Measurements from ENCODE around the gene VWA1.
"Not testable (repeated sequence)": the region's sequence is repeated elsewhere in the genome, so short reads cannot be mapped to it uniquely, and the experiment has no call there.

The VWA1 gene

DNA sequence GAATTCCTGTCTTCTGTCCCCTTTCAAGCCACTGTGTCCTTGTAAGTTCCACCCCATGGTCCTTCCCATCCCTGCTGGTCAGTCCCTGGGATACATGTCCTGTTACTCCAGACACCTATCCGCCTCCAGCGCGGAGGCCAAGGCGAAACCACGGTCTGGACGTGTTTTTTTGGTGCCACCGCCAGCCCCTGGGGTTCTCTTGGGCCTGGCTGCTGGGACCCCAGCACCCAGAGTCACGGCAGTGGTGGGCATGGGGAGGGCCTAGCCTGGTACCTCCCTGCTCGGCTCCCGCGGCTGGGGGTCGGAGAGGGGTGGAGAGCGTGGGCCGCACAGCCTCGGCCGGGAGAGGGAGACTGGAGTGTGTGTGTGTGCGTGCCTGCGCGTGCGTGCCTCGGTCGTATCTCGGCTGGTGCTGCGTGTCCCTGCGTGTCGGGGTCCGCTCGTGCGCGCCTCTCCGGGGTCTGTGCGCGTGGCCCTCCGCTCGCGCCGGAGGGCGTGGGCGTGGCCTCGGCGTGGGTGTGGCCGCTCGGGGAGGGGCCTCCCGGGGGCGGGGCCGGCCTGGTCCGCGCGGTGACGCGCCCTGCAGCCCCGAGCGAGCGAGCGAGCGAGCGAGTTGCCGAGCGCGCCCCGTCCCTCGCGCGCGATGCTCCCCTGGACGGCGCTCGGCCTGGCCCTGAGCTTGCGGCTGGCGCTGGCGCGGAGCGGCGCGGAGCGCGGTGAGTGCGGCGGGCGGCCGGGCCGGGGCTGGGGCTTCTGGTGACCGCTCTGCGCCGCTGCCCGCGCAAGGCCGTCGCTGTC is at the start of gene VWA1:
Gene VWA1 (plus strand): TSS at position 585 of the 798 bp plus-strand sequence. CDS start 59 bp downstream, at position 644.
- DNase-seq = peak; percentile 75

DNA sequence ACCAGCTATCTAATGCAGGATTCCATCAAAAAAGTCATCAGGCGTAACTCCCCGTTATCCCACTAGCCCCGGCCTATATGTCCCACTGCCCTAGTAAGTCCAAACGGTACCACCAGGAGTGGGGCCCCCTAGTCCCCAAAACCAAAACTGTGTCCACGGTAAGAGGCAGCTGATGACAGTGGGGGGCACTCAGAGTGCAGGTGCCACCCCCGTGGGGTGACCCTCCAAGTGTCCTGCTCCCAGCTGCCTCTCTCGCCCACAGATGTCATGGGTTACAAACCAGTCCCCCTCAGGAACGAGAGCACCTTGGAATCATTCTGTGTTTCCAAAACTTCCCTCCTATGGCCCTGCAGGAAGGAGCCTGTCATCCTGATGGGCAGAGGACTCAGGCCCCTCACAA is 49.6 kb upstream of the VWA1 start:
- no peak for DNase-seq

DNA sequence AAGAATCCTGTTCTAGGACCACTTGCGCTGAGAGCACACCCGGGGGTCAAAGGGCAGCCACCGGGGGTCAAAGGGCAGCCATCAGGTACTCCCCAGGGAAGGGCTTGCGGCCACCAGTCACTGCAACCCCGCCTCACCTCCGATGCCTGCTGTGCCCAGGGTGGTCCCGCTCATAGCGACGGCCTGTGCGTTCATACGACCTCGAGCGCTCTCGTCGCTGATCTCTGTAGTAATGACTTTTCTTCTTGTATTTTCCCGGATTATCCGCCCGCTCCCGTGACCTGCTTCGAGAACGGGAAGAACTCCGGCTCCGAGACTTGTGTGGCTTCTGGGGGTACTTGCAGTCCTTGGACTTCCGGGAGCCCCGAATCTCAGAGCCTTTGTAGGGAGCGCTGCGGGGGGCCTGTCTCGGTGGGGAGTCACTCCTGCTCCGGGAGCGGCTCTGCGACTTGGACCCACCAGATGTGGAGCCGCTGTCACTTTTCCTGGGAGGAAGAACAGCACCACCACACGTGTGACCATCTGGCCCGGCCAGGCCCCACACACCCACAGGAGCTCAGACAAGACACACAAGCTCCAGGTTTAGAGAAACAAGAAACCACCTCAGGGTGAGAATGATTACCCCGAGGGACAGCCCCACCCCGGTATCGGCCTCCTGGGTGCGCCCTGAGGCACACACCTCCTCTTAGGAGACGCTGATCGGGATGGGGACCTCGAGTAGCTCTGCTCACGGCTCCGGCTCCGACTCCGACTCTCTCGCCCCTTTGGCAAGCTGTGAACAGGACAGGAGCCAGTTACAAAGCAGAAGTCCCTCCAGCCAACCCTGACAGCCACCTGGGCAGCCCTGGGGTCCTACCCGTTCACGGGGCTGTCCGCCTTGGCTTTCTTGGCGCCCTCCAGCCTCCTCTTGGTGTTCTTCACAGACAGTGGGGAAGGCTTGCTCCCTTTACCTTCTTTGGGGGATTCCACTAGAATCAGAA is 48.1 kb upstream of the VWA1 start:
- DNase-seq = no peak

DNA sequence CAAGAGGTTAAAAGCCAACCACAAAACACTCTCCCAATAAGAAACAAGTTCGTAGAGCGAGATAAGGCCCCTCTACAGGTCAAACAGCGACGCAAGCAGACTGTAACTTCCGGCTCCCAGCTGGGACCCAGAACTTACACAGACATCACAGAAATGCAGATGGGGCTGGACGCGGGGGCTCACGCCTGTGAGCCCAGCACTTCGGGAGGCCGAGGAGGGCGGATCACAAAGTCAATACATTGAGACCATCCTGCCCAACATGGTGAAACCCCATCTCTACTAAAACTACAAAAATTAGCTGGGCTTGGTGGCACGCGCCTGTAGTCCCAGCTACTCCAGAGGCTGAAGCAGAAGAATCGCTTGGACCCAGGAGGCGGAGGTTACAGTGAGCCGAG is 47.4 kb upstream of the VWA1 start:
- DNase-seq = no peak

- DNase-seq = no peak
Observed at GRCh38 chr1:1390675-1391074, 44.8 kb upstream of the VWA1 start.

- DNase-seq = no peak
Observed at GRCh38 chr1:1391225-1391624, 44.3 kb upstream of the VWA1 start.

DNA sequence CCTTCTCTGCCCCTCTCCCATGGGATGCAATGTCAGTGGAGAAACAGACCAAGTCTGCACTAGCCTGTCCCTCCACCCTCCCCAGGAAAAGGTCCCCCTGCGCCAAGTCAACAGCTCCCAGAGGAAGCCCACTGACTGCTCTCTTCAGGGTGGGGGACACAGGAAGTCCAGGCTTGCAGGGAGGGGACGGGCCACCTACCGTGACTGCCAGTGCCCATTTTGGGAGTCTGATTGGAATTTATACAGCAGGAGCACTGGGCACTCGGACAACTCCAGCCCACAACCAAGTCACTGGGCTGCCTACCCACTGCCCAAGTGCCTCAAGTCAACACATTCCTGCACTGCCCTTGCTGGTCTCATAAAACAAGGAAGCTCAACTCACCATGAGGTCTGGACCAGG is 42.5 kb upstream of the VWA1 start:
- DNase-seq = no peak

DNA sequence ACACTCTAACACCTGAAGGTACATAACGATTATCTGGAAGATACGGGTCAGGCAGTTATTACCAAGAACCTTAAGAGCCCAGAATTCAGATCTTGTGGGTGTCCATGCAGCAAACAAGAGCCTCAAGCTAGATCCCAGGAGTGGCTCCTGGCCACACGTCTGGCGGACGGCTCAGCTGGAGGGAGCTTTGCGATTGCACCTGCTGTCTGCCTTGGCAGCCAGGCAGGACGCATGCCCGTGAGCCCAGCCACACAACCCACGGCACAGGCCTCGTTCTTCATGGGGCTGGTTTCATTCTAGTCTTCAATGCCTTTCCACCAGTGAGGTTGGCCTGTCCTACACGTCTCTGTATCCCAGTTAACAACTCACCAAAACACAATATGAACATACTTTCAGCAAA is 42.1 kb upstream of the VWA1 start:
- DNase-seq = no peak

GRCh38 chr1:1394116-1394515 is 41.4 kb upstream of the VWA1 start:
- no peak for DNase-seq

DNA sequence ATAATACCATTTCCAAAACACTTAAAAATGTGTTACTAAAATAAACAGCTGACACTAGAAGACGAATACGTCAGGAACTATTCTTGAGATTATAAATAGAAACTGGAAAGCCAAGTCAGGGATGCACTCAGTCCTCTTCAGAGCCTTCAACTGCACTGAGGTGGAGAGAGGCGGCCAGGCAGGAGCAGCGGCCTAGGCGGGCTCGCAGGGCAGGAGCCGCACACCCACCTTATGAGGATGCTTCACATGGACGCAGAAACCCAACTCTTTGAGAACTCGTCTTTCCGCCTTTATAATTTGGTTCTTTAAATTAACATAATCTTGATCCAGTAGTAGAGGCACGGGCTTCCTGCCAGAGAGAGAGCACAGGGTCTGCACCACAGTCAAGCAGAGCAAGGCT is 40.3 kb upstream of the VWA1 start:
- no peak for DNase-seq

DNA sequence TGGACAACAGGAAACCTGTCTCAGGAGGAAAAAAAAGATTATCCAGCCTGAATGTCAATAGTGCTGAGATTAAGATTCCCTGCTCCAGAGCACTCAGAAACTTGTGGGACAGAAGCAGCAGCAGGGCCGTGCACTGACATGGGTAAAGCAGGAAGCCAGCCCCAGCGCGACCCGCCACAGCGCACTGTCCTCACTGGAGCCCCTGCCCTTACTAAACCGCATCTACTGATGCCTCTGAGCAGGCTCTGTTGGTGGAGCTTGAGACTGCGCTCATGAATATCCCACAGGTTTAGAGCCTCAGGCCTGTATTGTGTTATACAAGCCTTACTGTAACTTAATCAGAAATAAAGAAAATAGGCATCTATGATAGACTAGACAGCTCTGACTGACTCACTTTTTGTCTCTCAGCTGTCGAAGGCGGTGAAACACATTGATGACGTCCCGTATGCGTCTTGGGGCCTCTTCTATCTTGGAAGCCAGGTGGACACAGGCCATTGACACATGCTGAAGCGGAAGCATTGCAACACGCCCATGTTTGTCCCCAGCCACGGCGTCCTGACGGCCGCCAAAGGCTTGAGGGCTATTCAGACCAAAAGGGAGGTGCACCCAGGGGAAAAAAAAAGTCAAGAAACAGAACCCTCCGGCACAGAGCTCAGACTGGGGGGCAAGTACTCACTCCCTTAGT is 37.5 kb upstream of the VWA1 start:
- DNase-seq = peak; percentile 23

GRCh38 chr1:1398677-1399186 is 36.8 kb upstream of the VWA1 start:
- DNase-seq = no peak

- DNase-seq = peak; percentile 99
Observed at GRCh38 chr1:1399187-1399871, 36.2 kb upstream of the VWA1 start, which contains the start of gene CCNL2. Gene CCNL2, minus strand, starts transcription at chr1:1399335. Its CDS starts 29 bp downstream, at chr1:1399306.

DNA sequence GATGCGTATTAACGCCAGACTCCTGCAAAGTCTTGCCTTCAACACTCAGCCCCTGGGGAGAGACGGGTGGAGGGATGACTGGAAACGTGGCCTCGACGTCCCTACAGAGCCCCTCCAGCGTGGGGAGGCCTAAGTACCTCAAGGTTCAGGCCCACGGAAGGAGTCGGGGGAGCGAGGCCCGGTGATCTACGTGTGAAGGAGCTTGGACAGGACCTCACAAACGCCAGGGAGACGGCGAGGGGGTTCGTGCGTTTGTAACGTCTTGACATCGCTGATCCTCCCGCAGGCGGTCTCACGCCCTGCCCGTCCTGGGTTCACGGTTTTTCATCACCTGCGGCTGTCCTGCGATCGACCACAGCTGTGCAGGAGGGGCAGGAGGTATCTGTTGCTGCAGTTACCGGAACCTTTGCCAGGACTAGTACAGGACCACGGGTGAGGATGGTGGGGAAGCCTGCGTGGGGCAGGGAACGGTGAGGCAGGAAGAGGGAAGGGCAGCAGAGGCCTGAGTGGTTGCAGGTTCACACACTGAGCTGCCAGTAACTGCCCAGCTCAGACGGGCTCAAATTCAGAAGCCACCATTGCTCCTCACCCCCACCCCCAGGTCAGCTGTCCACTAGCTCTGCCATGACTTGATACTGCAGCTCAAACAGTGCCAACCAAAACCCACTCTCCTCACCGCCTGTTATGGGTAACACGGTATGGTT is 35.5 kb upstream of the VWA1 start:
- DNase-seq = no peak

DNA sequence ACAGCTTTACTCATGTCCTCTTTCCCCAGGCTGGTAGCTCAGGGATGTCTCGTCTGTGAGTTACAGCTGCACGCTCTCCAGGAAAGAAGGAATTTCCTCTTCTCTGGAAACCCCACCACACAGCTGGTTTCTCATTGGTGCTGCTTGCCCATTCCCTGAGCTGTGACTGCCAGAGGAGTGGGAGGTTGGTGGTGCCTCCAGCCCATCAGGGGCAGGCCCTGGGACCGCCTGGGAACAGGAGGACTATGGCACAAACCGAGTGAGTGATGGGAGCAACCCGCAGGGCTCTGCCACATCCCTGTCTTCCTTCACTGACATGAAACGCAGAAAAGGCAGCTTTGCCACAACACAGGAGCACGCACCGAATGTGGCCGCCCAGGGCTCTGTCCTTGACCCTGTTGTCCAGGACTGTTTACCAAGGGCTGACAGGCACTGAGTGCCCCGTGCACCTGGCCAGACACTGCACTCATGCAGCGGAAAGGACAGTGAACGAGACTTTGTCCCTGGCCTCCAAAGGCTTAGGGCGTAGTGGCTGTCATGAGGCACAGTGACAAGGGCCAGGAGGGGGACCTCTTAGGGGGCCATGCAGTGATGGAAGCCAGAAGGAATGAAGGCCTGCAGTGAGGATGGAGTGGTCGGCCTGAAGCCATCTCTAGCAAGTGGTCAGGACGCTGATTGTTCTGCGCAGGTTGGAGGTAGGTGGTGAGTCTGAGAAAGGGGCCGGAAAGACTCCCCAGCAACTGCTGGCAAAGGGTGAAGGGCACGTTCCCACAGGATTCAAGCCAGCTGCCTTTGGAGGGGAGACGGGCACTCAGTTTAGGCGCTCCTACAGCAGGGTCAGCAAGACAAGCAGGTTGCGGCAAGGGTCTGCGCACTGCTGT is 34.7 kb upstream of the VWA1 start:
- no peak for DNase-seq

GRCh38 chr1:1401457-1402010 is 34.0 kb upstream of the VWA1 start:
- DNase-seq = no peak

DNA sequence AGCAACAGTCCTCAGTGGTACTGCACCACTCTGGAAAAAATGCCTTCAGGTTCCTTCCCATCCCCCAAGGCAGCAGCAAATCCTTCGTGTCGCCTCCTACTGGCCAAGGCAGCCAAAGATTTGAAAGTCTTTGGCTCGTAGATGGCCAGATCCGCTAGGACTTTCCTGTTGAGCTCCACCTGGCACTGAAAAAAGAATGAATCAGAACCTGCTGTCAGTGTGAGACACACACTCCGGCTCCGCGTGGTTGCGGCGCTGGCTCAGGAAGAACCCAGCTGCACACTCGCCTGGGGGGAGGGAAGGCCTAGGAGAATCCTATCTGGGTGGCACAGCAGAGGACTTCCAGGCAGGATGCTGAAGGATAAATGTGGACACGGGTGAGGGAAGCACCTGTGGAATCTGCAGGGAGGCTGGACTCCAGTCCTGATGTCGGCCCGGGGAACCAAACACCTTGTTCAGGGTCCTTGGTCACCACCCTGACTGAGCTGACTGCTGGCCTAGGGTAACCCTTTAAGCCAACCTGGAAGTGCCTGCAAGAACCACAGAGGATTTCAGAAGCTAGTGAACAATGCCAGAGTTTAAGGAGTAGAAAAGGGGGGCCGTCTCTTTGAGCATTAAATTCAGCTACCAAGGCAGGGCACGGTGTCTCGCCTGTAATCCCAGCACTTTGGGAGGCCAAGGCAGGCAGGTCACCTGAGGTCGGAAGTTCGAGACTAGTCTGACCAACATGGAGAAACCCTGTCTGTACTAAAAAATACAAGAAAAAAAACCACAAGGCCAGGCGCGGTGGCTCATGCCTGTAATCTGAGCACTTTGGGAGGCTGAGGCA is 33.2 kb upstream of the VWA1 start:
- peak; percentile 60 for DNase-seq

DNA sequence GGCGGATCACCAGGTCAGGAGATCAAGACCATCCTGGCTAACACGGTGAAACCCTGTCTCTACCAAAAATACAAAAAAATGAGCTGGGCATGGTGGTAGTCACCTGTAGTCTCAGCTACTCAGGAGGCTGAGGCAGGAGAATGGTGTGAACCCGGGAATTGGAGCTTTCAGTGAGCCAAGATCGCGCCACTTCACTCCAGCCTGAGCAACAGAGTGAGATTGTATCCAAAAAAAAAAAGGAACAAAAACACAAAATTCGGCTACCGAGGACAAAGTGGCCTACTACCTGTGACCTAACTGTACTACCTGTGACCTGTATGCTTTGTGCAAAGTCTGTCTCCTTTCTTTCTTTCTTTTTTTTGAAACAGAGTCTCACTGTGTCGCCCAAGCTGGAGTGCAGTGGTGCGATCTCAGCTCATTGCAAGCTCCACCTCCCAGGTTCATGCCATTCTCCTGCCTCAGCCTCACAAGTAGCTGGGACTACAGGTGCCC is 32.5 kb upstream of the VWA1 start:
- DNase-seq = not testable (repeated sequence)

DNA sequence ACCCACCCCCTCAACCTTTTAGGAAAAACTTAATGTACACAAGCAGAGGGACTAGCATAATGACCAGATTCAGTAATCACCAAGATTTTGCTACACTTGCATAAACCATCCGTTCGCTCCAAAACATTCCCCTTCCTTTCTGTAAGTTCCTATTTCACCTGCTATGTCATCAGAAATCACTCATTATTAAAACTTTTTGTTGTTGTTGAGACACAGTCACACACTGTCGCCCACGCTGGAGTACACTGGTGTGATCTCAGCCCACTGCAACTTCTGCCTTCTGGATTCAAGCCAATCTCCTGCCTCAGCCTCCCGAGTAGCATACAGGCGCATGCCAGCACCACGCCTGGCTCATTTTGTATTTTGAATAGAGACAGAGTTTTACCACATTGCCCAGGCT is 31.8 kb upstream of the VWA1 start:
- DNase-seq = no peak
